LHCN-M2 (cell line): ENCODE results near the gene TMEM185B. TPM values are rescaled to one million over a fixed set of nuclear protein-coding genes. Genes with fewer than 3 reads are reported as not detected.
A peak's percentile ranks its signal among the peaks of the same experiment; 100 is the strongest.
"Not testable (repeated sequence)": the region's sequence is repeated elsewhere in the genome, so short reads cannot be mapped to it uniquely, and the experiment has no call there.

ENCODE experiments used
- DNase-seq: peaks from one replicate; pipeline ENCODE4 v3.0.0-alpha.2; 2012; ENCODE audit warnings: low read depth
- polyA plus RNA-seq: library from polyadenylated mRNA; unstranded; fragments of >200 nt; gene quantifications from one replicate; pipeline ENCODE4 v1.2.1, GENCODE V29; 2012; ENCODE audit warnings: missing spikeins
- total RNA-seq: library from RNA; depleted of rRNA; stranded (reverse); fragments of >200 nt; gene quantifications from 2 replicates; pipeline ENCODE4 v1.2.3, GENCODE V29; 2014; rRNA removed

Gene TMEM185B
- 39.8 and 41.6 TPM in 2 replicates for total RNA-seq
- polyA plus RNA-seq, result 17.1 TPM

DNA sequence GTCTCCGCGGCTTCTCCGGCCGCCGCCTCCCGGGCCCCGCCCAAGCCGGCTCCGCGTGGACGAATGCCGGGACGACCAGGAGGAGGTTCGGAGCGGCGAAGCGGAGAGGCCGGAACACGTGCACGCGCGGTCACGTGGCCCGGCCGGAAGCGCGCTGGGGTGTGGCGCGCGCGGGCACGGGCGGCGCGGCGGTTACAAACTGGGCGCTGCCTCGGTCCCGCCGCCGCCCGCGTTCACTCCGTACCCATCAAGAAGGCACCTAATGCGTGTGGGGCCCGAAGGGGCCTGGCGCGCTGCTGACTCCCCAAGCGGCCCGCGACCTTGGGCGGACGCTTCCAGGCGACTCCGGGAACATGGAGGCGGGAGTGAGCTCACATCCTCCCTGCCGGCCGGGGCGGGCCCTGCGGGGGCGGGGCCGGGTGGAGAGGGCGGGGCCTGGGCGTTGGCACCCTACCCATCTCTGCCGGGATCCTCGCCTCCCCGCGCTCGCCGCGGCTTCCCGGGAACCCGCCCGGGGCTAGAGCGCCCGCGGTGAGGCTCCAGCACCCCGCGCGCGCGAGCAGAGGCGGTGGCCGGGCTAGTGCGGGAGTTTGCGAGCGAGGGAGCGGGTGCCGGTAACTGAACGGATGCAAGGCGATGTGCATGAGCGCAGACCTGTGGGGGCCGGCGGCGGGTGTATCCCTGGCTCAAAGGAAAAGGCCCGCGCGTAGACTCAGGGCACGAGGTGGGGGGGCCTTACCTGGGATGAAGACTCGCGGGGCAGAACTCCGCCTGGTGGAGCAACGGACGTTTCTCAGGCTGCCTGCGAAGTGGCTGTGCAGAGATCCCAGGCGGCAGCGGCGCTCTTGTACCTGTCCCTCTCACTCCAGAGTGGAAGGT lies at the start of gene TMEM185B:
TSS of gene TMEM185B (minus strand) at position 367 of the 879 bp plus-strand sequence. CDS start 424 bp downstream, outside the sequence.
- peak; percentile 73 for DNase-seq

- no peak for DNase-seq
Observed at GRCh38 chr2:120271711-120272379, 48.6 kb upstream of the TMEM185B start.

GRCh38 chr2:120269816-120270215 lies 46.6 kb upstream of the TMEM185B start:
- no peak for DNase-seq

DNA sequence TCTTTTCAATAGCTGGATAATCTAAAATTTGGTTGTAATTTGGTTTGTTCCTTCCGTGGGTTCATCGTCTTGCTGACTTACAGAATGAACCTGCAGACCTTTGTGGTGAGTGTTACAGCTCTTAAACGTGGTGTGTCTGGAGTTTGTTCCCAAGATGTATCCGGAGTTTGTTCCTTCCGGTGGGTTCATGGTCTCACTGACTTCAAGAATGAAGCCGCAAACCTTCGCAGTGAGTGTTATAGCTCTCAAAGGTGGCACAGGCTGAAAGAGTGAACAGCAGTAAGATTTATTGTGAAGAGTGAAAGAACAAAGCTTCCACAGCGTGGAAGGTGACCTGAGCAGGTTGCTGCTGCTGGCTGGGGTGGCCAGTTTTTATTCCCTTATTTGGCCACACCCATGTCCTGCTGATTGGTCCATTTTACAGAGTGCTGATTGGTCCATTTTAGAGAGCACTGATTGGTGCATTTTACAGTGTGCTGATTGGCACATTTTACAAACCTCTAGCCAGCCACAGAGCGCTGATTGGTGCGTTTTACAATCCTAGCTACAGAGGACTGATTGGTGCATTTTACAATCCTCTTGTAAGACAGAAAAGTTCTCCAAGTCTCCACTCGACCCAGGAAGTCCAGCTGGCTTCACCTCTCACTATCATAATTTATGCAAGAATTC lies 46.0 kb upstream of the TMEM185B start:
- DNase-seq, result no peak

DNA sequence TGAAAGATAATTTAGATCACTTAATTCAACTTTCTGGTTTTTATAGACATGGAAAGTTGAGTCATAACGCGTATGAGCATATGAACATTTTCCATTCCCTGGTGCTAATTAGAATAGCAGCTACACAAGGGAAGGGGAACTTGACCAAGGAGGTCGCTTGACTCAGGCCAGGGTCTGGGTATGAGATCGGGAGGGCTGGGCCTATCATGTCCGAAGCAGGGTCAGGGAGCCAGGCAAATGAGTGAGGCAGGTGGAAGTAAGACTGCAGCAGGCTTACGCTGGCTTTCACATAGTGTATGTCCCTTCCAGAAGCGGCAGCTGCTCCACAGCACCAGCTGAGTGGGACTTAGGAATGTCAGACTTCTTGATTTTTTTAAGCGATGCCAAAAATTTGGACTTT lies 44.1 kb upstream of the TMEM185B start:
- DNase-seq, result no peak

GRCh38 chr2:120265006-120265405 lies 41.8 kb upstream of the TMEM185B start:
- DNase-seq, result no peak

DNA sequence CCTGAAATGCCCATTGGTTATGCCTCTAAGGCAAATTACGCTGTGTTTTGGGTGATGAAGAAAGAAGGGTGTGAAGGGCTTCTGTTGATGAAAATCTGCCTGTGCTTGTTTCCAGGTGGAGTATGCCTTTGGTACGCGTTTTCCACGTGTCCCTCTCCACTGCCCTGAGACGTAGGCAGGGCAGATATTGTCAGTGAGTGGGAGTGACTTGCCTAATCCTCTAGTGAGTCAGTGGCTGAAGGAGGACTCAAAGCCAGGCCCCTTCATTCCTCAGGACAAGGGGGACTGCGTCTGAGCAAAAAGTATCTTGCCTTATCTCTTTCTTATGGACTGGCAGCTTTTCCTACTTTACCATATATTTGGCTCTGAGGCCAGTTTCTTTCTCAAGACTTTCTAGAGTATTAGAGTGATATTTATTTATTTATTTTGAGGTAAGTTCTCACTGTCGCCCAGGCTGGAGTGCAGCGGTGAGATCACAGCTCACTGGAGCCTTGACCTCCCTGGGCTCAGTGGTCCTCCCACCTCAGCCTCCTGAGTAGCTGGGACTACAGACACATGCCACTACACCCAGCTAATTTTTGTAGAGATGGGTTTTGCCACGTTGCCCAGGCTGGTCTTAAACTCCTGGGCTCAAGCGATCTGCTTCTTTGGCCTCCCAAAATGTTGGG lies 39.7 kb upstream of the TMEM185B start:
- peak; percentile 23 for DNase-seq

DNA sequence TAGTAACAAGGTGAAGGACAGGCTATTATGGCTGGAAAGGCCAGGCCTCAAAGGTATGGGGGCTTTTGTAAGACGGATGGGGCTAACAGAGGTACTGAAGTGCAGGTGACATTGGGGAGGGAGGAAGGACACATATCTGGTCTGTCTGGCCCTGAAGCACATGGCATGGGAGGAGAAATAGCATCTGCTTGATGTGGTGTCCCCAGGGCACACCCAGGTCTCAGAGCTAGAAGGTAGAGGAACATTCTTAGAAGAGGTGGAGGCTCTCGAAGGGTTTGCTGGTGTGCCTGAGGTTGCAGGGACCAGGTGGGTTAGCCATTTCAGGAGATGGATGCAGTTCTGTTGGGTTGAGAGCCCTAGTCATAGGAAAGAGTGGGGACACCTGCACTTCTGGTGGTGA lies 39.0 kb upstream of the TMEM185B start:
- no peak for DNase-seq

DNA sequence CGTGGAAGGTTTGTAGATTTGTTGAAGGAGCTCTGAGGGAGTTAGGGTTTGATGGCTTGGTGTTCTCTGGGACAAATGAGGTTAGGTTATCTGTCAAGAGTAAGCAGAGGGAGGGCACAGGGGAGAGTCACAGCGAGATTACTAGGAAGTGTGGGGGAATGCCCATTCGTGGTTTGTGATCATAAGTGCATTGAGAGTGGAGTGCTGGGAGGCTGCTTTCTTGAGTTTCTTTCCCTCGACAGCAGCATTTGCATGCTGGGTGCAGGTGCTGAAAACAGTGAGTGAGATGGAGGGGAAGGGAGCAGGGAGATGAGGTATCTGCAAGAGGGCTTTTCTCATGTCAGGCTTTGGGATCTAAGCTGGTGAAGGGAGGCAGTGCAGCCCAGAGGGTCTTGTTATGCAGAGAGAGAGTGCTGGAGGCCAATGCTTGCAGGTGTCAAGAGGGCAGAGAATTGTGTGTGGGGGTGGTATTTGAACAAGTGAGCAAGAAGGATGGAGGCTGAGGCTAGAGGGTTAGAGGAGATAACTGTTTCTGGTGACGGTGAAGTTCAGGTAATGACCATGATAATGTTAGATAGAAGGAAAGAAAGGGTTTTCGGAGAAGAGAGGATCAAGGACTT lies 38.3 kb upstream of the TMEM185B start:
- DNase-seq, result no peak

GRCh38 chr2:120260736-120261135 lies 37.5 kb upstream of the TMEM185B start:
- no peak for DNase-seq

DNA sequence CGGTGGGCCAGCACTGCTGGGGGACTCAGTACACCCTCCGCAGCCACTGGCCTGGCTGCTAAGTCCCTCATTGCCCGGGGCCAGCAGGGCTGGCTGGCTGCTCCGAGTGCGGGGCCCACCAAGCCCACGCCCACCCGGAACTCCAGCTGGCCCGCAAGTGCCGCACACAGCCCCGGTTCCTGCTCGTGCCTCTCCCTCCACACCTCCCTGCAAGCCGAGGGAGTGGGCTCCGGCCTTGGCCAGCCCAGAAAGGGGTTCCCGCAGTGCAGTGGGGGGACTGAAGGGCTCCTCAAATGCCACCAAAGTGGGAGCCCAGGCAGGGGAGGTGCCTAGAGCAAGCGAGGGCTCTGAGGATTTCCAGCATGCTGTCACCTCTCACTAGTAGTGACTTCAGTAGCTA lies 36.7 kb upstream of the TMEM185B start:
- DNase-seq, result not testable (repeated sequence)

DNA sequence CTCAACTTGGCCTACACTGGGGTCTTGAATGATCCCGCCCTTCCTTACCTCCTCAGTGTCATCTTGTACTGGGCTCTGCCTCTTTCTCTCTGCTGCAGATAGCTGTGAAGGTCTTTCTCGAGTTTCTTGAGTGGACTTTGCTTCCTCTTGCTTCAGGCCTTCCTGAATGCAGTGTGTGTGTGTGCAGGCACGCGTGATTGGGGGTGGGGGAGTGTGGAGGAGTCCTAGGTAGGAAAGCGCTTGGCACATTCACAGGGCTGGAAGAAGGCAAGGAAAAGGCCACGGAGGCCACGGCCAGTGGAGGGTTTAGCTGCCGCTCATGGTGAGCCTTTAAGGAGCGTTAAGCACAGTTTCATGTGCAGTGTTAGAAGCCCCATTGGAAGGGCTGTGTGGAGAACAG lies 35.0 kb upstream of the TMEM185B start:
- DNase-seq, result no peak

DNA sequence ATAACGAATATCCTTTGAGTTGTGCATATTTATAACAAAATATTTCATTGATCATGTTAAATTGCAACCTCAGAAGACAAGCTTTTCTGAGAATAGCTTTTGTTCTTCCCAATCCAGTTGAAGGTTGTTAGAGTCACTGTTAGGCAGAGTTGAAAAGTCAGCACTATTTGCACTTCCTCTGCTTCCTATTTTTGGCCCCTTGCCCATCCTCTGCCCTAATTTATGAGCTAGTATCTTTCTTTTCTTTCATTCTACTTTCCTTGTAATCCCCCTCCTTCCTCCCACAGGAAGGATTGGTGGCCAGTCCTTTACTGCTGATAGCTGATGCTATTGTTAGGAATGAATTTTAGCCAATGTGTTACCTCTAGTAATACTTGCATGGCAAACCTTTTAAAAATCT lies 34.3 kb upstream of the TMEM185B start:
- no peak for DNase-seq

DNA sequence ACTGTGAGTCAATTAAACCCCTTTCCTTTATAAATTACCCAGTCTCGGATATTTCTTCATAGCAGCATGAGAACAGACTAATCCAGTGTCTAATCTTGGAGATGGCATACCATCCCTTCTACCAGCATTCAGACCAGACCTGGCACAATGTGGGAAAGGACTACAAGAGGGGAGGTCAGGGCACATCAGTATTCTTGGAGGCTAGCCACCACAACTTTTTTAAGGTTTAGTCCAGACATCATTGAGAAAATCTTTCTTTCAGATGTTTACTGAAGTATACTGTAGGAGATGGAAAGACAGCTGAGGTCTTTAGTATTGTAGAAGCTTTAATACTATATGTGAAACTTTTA lies 33.4 kb upstream of the TMEM185B start:
- no peak for DNase-seq

GRCh38 chr2:120255986-120256650 lies 32.9 kb upstream of the TMEM185B start:
- DNase-seq, result no peak

- DNase-seq, result no peak
Observed at GRCh38 chr2:120255071-120255470, 31.9 kb upstream of the TMEM185B start.

DNA sequence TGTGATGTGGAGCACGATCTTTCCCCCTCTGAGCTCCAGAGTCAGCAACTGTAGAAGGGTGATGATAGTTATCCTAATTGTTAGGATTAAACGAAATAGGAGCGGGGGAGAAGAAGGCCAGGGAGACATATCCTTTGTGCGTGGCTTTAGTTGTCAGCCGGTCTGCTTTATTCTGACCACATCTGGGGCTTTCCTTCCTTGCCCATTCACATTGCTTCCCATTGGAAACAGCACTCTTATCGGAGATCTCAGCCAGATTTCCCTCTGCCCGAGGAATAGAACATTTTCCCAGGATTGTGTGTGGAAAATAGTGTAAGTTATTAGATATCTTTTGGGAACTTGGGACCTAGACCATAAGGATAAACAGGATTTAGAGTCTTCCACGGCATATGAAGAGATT lies 31.0 kb upstream of the TMEM185B start:
- DNase-seq, result no peak

GRCh38 chr2:120253021-120253882 lies 30.1 kb upstream of the TMEM185B start:
- peak; percentile 79 for DNase-seq

- DNase-seq, result peak; percentile 97
Observed at GRCh38 chr2:120252225-120253020, 29.2 kb upstream of the TMEM185B start, which contains the start of gene RALB. Gene RALB, plus strand, starts transcription at chr2:120252852. Its CDS starts 25,813 bp downstream, at chr2:120278665.
